Activated CD8-positive, alpha-beta memory T cell treated with anti-CD3 and anti-CD28 coated beads for 36 hours (primary cell): ENCODE data around the gene COIL. TPM values are rescaled to one million over a fixed set of nuclear protein-coding genes. Genes with fewer than 3 reads are reported as not detected.

Experiments
- CTCF ChIA-PET: fragments of 350-600 bp; sonication (Branson Sonifier 250); formaldehyde crosslinking; loops from one replicate; lab custom pipeline; 2021; ENCODE audit warnings: antibody characterized with exemption; lab: Charles Lee
- POLR2A ChIA-PET: fragments of 350-600 bp; sonication (Branson Sonifier 250); formaldehyde crosslinking; loops from one replicate; lab custom pipeline; 2021; ENCODE audit warnings: antibody characterized with exemption; lab: Charles Lee
- total RNA-seq, 2 experiments: library from RNA; stranded (reverse); gene quantifications; one replicate each; pipeline ENCODE4 v1.2.3, GENCODE V29; 2021

Gene COIL
- total RNA-seq, 2 experiments from 2014 or later, result 21.5 to 22.5 TPM

DNA sequence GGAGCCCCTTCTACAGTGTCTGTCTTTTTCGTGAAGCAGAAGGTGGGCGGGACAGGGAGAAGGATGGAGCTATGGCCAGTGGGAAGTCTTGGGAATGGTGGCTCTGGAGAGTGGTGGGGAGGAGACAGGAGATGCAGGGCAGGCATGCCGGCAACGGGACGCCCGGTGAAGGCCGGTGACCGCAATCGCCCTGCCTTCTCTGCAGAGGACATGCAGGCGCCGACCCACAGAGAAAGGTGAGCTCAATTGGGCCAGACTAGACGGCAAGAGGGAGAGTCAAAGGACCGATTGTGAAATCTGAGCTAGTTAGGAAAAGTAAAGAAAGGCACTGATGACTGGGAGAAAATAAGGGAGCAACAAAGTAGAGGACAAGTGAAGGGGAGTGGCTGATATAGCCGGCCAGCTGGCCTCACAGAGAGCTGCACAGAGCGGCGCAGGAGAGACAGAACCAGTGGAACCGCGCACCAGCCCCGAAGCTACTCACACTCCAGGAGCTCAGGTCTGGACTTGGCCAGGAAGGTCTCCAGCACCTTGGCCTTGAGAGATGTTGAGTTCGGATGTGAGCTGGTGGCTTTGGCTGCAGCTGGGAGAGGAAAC, 65.9 kb downstream of the COIL start:
- CTCF ChIA-PET, result no interaction called here
- POLR2A ChIA-PET, result interaction anchor here (0.6 kb wide), 1 partner anchor 59 kb away, joined by 5 read pairs; no protein-coding TSS in a partner anchor

DNA sequence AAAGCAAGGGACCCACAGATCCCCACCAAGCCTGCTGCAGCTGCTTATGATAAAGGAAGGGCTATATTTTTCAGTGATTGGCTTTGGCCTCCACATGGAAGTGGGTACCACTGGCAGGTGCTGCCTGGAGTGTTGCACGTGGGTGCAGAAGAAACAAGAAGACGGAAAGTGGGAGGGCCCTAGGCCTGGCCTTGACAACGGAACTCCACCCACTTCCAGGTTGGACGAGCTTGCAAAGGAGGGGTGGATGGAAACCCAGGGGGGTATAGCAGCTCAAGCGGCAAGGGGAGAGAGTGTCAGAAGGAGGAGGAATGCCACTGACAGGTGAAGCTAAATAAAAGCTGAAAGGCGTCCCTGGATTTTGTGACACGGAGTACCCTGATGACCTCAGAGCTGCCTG, 67.3 kb downstream of the COIL start:
- ChIA-PET CTCF (interaction anchor here (0.6 to 1.5 kb wide), 2 partner anchors 46 to 82 kb away, joined by 3 to 6 read pairs; no protein-coding TSS in a partner anchor), POLR2A (interaction anchor here (1.1 kb wide), 2 partner anchors 42 to 44 kb away, joined by 3 read pairs; no protein-coding TSS in a partner anchor)

DNA sequence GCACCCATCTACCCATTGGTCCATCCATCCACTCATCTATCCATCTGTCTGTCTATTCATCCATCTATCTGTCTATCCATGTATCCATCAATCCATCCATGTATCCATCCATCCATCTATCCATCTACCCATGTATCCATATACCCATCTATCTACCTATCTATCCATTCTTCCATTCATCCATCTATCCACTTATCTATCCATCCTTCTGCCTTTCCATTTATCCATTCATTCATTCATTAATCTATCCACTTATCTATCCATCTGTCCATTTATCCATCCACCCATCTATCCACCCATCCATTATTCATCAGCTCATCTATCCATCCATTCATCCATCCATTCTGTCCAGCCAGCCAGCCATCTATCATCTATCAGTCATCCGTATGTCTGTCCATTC, 68.5 kb downstream of the COIL start:
- ChIA-PET POLR2A (interaction anchor here (1.1 kb wide), 1 partner anchor 41 kb away, joined by 3 read pairs; no protein-coding TSS in a partner anchor), CTCF (interaction anchor here (0.6 kb wide), 1 partner anchor 14 kb away, joined by 3 read pairs; no protein-coding TSS in a partner anchor)

DNA sequence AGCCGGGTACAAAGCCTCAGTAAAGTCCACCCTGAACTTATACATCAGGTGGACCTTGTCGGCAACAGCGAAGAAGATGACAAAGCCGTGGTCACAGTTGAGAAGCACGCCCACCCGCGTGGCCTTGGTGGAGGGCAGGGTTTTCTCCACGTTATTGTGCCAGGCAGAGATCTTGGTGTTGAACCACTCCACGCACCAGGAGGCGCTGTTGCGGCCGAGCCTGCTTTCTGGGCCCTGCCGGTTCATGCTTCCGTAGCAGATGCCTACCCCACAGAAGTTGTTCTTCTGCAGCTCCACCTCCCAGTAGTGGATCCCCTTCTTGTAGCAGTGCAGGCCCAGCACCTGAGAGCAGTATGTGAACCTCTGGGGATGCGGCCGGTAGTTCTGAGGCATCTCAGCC, 69.1 kb downstream of the COIL start:
- POLR2A ChIA-PET, result no interaction called here
- CTCF ChIA-PET, result interaction anchor here (0.6 kb wide), 1 partner anchor 15 kb away, joined by 3 read pairs; no protein-coding TSS in a partner anchor

- ChIA-PET CTCF (interaction anchor here (1.1 kb wide), 1 partner anchor 8 kb away, joined by 3 read pairs; no protein-coding TSS in a partner anchor), POLR2A (no interaction called here)
These were observed 69.8 kb downstream of the COIL start for GRCh38 chr17:56890906-56891674.

DNA sequence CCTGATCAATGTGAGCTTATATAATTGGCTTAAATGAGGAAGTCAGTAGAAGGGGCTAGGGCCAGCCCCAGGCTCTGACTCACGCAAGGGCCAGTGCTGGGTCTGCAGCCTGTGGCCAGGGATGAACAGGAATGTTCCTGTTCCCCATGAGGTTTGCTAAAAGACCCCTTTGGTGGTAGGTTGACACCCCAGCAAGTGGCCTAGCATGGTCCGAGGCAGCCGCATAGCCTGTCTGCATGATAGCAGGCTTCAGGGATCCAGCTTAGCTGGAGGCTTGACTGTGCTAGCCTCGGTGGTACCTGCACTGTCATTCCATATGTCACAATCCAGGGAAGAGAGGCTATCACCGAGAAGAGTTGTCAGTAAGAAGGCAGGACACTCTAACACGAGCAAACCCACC, 70.5 kb downstream of the COIL start:
- ChIA-PET POLR2A (no interaction called here), CTCF (interaction anchor here (0.6 to 1.1 kb wide), 2 partner anchors 9 to 11 kb away, joined by 3 read pairs; no protein-coding TSS in a partner anchor)

Other genes with a start within 250 kb of the COIL start
- gene C17orf67, start 127.1 kb downstream of the COIL start, total RNA-seq, result 1 to 10 TPM; 2.3 to 3.3 TPM
- 10 to 100 TPM; 30.7 to 33.9 TPM for gene DGKE, start 126.9 kb downstream of the COIL start, total RNA-seq
- gene TRIM25, start 47.0 kb downstream of the COIL start, total RNA-seq, result 10 to 100 TPM; 65.5 to 65.6 TPM
- 10 to 100 TPM; 24.4 to 25.6 TPM for gene SCPEP1, start 17.1 kb upstream of the COIL start, total RNA-seq
- 10 to 100 TPM; 45.9 to 50.7 TPM for gene AKAP1, start 124.2 kb upstream of the COIL start, total RNA-seq